GM21447 (cell line): ENCODE data around the gene CRADD.
"Not testable (repeated sequence)": the region's sequence is repeated elsewhere in the genome, so short reads cannot be mapped to it uniquely, and the experiment has no call there.

Experiments used
- ATAC-seq: cut with Tn5 transposase; IDR thresholded peaks from one replicate; pipeline ENCODE4 v1.9.1; 2021; ENCODE audit not compliant: unreplicated experiment

The CRADD gene

GRCh38 chr12:93705237-93705636 lies 28.1 kb downstream of the CRADD start:
- no peak for ATAC-seq

- ATAC-seq, result no peak
Observed at GRCh38 chr12:93706387-93706786, 29.2 kb downstream of the CRADD start.

- no peak for ATAC-seq
Observed at GRCh38 chr12:93706824-93707223, 29.6 kb downstream of the CRADD start.

GRCh38 chr12:93707836-93708235 lies 30.7 kb downstream of the CRADD start:
- no peak for ATAC-seq

- ATAC-seq, result no peak
Observed at GRCh38 chr12:93708952-93709351, 31.8 kb downstream of the CRADD start.

- no peak for ATAC-seq
Observed at GRCh38 chr12:93709386-93709785, 32.2 kb downstream of the CRADD start.

- no peak for ATAC-seq
Observed at GRCh38 chr12:93710574-93710926, 33.4 kb downstream of the CRADD start.

- ATAC-seq, result not testable (repeated sequence)
Observed at GRCh38 chr12:93711502-93711901, 34.3 kb downstream of the CRADD start.

GRCh38 chr12:93712200-93712599 lies 35.0 kb downstream of the CRADD start:
- ATAC-seq, result no peak

GRCh38 chr12:93713060-93713459 lies 35.9 kb downstream of the CRADD start:
- no peak for ATAC-seq

GRCh38 chr12:93713800-93714199 lies 36.6 kb downstream of the CRADD start:
- ATAC-seq, result no peak

GRCh38 chr12:93714382-93714781 lies 37.2 kb downstream of the CRADD start:
- ATAC-seq, result no peak

- no peak for ATAC-seq
Observed at GRCh38 chr12:93719710-93720109, 42.5 kb downstream of the CRADD start.

GRCh38 chr12:93720559-93720958 lies 43.4 kb downstream of the CRADD start:
- ATAC-seq, result no peak

GRCh38 chr12:93722179-93722578 lies 45.0 kb downstream of the CRADD start:
- no peak for ATAC-seq

- ATAC-seq, result no peak
Observed at GRCh38 chr12:93722835-93723567, 45.8 kb downstream of the CRADD start.

GRCh38 chr12:93723568-93723930 lies 46.4 kb downstream of the CRADD start:
- no peak for ATAC-seq

GRCh38 chr12:93725531-93725930 lies 48.4 kb downstream of the CRADD start:
- no peak for ATAC-seq

- ATAC-seq, result peak; percentile 67
Observed at GRCh38 chr12:93727195-93727811, 50.1 kb downstream of the CRADD start.

GRCh38 chr12:93727911-93728310 lies 50.7 kb downstream of the CRADD start:
- ATAC-seq, result no peak

- no peak for ATAC-seq
Observed at GRCh38 chr12:93729934-93730333, 52.8 kb downstream of the CRADD start.

- ATAC-seq, result no peak
Observed at GRCh38 chr12:93733358-93733757, 56.2 kb downstream of the CRADD start.

- ATAC-seq, result no peak
Observed at GRCh38 chr12:93733928-93734327, 56.8 kb downstream of the CRADD start.
